GM21526 (cell line): Measurements from ENCODE around the gene AMH.

Source experiments
- ATAC-seq: cut with Tn5 transposase; IDR thresholded peaks from one replicate; pipeline ENCODE4 v1.9.1; 2021; ENCODE audit warnings: moderate library complexity; ENCODE audit not compliant: unreplicated experiment, low FRiP score

Gene AMH

GRCh38 chr19:2233601-2234280 is 15.4 kb upstream of the AMH start:
- no peak for ATAC-seq

- no peak for ATAC-seq
Observed at GRCh38 chr19:2234996-2235380, 14.1 kb upstream of the AMH start.

- ATAC-seq, result peak; percentile 2
Observed at GRCh38 chr19:2235381-2236063, 13.6 kb upstream of the AMH start.

GRCh38 chr19:2236064-2236313 is 13.1 kb upstream of the AMH start:
- no peak for ATAC-seq

- ATAC-seq, result peak; percentile 57
Observed at GRCh38 chr19:2236314-2237050, 12.6 kb upstream of the AMH start, which contains the start of the genes PLEKHJ1 and SF3A2. PLEKHJ1 (minus strand) TSS chr19:2236329; CDS start chr19:2236248, 81 bp downstream. SF3A2 (plus strand) TSS chr19:2236824; CDS start chr19:2243419, 6,595 bp downstream.

GRCh38 chr19:2237051-2237868 is 11.9 kb upstream of the AMH start:
- ATAC-seq, result no peak

- ATAC-seq, result no peak
Observed at GRCh38 chr19:2237869-2238153, 11.3 kb upstream of the AMH start.

GRCh38 chr19:2239173-2239572 is 9.9 kb upstream of the AMH start:
- no peak for ATAC-seq

GRCh38 chr19:2239771-2240770 is 9.1 kb upstream of the AMH start:
- ATAC-seq, result no peak

GRCh38 chr19:2240881-2241760 is 8.0 kb upstream of the AMH start:
- ATAC-seq, result no peak

- no peak for ATAC-seq
Observed at GRCh38 chr19:2242092-2242537, 7.0 kb upstream of the AMH start.

GRCh38 chr19:2242816-2243215 is 6.3 kb upstream of the AMH start:
- no peak for ATAC-seq

GRCh38 chr19:2243274-2244124 is 5.6 kb upstream of the AMH start:
- no peak for ATAC-seq

- no peak for ATAC-seq
Observed at GRCh38 chr19:2244125-2244411, 5.1 kb upstream of the AMH start.

GRCh38 chr19:2244486-2244885 is 4.6 kb upstream of the AMH start:
- ATAC-seq, result no peak

- ATAC-seq, result no peak
Observed at GRCh38 chr19:2245273-2245672, 3.9 kb upstream of the AMH start.

GRCh38 chr19:2246014-2246620 is 3.0 kb upstream of the AMH start:
- no peak for ATAC-seq
